ENCODE data around the gene NYAP2.

NYAP2 gene

DNA sequence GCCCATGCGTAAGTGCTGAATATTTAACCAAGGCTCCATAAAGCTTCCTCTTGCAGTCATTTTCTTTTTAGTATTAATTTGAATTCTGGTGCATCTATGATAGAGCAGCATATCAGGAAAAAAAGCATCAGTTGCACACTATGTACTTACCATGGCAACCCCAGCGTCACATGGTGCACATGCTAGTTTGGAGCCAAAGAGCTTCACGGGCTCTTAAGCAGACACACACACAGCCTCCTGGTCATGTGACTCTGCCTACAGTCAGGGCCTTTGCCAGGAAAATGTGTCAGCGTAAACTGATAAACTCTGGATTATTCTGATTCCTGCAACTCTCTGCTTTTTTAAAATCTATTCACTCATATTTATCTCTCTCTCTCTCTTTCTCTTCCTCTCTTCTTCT is 30.2 kb downstream of the NYAP2 start:
- DNase-seq (ENCODE audit: low read depth), result peak; percentile 2

DNA sequence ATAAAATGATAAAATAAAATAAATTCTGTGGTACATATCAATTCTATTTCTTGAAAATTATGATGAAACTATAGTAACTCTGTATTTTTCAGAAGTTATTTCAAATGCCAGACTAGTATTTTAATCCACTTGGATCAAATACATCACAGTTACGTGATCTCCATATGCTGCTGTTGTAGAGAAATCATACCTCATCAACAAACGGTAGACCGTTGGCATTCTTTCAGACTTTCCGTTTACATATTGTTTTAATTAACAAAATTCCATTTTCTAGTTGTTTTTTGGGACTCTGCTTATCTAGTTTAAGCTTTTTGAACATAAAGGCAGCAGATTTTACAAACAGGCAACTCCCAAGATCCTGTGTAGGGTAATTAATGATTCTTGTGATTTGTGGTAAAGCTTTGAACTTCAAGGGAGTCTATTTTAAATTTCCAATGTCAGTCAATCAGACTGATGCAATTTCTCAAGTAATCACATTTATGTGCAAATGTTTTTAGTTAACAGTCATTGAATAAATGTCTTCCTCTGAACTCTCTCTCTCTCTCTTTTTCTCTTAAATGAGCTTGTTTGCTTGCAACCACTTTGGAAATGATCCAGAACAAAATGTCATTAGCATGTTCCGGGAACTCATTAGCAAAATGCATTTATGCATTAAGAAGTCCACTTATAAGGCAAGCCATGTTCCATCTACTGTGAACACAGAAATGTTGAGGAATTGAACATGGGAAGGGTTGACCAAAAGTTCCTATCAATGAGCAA is 31.8 kb downstream of the NYAP2 start:
- DNase-seq (ENCODE audit: low read depth), result no peak

DNA sequence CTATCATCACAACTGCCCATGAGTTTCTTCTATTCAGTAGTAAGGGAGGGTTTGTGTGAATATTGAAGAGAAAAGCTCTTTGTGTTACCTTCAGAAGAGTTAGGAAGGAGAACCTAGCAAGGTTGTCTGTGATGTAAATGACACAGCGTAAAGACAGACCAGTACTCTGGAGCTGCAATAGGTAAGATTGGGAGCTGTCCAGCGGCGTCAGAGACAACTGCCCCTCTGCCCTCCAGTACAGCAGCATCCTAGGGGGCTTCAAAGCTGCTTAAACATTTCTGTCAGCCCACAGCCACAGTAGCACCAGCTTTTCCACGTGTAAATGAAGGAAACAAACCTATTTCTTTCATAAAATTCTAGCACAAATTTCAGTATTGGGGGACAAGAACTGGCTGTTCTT is 34.5 kb downstream of the NYAP2 start:
- no peak for DNase-seq (ENCODE audit: low read depth)

DNA sequence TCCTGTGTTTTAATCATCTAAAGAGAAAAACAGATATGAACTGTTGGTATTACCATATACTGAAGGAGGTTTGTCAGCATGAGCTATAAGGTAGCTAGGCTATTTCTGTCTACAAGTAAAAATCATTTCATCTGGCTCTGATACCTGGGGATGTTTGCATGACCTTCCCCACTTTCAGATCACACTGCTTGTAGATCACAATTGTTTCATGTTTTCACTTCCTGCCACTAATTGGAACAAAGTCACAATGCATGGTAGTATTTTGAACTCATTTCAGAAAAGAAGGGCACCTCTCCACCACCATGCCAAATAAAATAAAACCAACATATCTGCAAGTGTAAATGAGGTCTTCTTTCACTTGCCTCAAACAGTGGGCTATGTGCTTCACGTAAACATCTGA is 37.8 kb downstream of the NYAP2 start:
- no peak for DNase-seq (ENCODE audit: low read depth)

DNA sequence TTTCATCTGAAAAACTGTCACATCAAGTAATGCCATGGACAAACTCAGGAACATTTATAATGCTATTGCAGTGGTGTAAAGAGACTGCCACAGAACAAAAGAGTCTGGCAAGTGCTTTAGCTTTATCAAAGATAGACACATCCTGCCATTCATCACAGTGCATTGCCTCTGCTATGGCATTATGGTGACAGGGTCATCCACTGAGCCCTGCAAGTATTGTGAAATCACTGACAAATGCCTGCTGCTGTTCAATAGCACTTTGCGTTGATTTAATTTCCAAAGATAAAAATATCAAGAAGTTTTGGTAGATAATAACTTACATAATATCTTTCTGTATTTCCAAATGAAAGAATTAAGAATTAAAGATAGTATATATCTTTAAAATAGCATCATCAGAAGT is 38.7 kb downstream of the NYAP2 start:
- no peak for DNase-seq (ENCODE audit: low read depth)

DNA sequence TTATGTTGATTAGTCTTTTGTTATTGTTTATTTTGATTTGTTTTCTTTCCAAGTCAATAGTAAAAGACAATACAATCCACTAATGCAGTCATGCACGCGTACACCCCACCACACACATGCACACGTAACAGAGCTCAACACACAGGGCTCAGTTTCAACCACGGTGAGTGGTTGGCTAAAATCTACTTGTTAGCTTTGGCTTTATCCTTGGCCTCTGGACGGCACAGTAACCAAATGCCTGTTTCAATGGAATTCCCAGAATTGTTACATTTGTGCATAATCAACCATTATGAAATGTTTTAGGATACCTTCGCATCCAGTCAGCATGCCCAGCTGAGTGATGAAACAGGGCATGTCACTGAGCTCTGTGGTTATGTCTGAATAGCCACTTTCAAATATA is 53.2 kb downstream of the NYAP2 start:
- DNase-seq (ENCODE audit: low read depth), result peak; percentile 38

DNA sequence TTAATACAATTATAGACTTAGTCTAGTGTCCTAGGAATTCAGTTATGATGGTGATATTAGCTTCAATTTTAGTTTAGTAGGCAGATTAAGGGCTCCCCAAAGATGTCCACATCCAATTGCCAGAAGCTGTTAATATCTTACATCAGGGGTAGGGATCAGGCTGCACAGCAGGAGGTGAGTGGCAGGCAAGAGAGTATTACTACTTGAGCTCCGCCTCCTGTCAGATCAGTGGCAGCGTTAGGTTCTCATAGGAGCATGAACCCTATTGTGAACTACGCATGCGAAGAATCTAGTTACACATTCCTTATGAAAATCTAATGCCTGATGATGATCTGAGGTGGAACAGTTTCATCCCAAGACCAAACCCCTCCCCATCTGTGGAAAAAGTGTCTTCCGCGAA is 54.9 kb downstream of the NYAP2 start:
- DNase-seq (ENCODE audit: low read depth), result no peak

DNA sequence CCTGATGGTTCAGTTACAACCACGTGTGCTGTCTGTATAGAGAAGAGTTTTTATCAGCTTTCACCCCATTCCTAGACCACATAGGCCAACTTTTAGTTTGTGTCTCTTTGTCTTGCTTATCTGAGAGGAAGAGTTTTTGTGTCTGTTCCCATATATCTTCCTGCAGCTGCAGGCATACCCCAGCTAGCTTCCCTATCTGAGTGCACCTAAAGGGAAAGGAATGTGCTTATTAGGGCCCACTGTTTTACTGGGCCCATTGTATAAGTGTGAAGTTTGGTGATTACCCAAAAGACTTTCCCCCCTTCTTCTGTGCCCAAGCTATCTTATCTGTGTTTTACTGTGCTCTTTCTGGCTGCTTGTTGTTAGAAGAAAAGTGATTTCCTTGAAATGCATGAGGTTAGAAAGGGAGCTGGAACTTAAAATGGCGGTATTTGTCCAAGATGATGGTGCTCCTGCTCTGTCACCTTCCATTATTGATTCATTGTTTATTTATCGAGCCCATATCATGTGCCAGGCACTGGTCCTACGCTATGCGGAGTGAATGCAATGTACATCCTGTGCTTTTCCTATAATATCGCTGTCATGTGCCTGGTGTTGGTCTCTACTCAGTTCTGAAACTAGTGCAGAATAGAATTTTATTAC is 57.2 kb downstream of the NYAP2 start:
- no peak for DNase-seq (ENCODE audit: low read depth)

DNA sequence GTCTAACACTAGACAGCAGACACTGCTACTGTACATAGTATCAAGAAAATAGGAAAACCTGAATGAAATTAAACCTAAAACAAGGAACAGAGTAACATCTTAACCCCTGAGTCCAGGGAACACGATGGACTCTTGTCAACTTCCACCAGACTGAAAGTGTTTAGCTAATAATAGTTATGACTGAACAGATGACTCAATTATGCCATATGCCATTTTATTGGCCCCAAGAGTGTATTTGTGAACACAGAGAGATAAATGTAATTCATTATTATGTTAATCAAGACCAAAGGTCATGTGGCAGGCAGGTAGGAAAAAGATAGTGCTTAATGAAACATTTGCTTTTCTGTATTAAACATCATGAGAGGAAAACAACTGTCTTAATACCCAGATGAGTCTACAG is 58.0 kb downstream of the NYAP2 start:
- DNase-seq (ENCODE audit: low read depth), result no peak

DNA sequence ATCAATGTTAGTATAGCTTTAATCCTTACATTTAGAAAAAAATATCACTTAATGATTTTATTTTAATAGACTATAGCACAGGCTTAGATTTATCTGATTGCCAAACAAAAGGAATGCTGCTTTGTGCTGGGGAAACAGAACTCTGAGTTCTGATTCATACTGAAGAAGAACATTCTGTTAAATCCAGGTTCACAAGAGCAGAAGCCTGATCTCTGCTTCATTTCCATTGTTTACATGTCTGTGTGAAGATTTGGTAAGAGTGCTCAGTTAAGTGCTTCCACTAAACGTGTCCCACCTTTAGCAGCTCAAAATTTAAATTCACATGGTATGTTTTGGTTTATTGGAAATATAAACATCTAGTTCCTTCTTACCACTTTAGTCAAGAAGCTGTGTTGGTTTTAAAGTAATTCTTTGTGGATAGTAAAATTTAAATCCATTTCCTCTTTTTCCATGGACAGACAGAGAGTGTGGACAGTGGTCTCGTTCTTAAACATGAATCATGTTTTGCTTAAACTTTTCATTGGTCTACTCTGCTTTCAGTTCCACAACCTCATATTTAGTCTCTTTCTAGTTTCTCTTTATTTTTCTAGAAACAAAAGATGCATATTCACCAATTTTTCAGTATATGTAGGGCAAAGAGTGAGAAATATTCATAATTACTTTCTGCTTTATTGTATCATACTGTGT is 59.1 kb downstream of the NYAP2 start:
- DNase-seq (ENCODE audit: low read depth), result no peak

DNA sequence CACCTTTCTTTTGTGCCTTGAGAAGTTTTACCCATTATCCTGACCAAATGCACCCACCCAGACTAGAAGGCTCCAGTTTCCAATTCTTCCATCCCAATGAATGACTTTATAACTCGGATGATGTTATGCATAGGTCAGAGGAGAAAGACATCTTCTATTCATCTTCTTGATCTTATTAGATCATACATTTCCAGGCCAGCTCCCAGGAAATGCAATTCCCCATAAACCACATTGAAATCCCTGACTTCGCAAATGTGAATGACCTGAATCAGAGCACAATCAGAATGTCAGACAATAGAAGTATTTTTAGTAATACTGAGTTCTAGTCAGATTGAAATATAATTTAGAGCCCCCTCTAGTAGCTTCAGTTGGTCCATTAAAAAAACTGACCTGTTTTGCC is 62.9 kb downstream of the NYAP2 start:
- no peak for DNase-seq (ENCODE audit: low read depth)

DNA sequence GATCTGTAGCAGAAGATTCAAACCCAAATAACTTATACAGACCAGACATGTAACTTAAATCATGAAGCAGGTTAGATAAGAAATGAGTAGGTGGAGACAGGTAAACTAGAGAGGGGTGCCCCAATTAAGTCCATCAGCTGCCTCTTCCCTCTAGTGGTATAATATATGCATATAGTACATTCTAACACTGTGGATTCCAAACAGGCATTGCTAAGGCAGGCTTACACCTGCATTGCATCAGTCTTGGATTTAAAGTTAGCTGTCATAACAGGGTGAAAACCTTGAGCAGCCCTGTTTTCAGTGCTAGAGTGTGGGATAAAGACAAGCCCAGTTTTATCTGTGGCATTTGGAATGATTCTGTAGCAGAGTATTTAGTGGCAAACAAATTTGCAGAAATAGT is 63.4 kb downstream of the NYAP2 start:
- no peak for DNase-seq (ENCODE audit: low read depth)

DNA sequence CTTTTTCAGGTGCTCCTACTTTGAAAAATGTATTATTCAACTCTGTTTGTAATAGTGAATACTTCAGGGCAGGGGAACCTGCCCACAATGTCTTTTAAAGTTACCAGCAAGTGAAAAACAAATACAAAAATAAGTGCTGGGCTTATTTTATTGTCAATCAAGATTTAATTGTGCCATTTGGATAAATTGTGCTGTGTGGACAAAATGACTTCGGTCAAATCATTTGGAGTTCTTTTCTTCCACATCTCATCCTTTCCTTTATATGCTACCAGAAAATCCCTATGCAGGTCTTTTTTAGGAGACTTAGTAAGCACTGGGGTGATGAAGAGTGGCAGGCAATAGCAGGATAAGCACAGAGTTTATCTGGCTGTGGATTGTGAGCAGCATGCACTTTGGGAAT is 63.9 kb downstream of the NYAP2 start:
- DNase-seq (ENCODE audit: low read depth), result no peak

DNA sequence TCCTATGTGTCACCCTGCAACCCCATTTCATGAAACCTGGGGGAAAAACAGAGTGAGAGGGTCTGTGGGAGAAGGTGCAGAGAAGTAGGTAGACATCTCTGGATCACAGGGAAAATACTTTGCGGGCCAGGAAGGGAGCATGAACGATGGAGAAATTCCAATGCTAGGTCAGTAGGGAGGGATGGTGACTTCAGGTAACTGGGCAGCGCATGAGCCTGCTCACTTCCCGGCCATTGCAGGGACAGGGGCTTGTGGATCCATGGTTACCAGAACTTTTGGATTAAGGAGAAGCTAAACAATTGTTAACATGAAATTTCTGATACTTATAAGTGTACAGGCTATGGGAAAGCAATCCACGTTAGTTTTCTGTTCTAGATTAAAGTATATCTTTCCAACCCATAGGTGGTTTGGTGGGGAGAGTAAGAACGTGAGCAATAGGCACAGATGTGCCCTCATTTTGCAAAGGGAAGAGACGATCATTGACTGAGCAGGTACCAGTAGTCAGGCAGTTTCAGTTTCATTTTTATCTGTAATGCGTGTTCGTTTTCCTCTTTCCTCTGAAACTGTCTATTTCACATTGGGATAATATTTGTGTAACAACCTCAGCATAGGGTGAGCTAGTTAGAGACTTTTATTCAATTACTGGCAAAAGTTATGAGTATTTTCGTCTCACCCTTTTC is 65.0 kb downstream of the NYAP2 start:
- DNase-seq (ENCODE audit: low read depth), result no peak

DNA sequence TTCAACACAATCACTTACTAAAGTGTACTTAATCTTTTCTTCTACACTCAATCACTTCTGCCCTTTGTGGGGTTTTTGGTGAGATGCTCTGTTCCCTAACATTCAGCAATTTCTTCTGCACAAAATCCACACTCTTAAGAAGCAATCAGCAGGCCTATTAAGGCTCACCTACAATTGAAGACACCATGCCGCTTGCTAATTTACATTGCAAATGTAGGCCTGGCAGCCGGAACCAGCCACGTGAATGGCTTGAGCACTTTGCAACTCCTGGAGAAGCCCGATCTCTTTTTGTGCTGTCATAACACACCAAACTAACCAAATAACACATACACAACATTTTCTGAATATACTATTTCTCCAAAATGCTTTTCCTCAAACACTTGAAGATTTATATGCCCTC is 66.3 kb downstream of the NYAP2 start:
- DNase-seq (ENCODE audit: low read depth), result no peak

DNA sequence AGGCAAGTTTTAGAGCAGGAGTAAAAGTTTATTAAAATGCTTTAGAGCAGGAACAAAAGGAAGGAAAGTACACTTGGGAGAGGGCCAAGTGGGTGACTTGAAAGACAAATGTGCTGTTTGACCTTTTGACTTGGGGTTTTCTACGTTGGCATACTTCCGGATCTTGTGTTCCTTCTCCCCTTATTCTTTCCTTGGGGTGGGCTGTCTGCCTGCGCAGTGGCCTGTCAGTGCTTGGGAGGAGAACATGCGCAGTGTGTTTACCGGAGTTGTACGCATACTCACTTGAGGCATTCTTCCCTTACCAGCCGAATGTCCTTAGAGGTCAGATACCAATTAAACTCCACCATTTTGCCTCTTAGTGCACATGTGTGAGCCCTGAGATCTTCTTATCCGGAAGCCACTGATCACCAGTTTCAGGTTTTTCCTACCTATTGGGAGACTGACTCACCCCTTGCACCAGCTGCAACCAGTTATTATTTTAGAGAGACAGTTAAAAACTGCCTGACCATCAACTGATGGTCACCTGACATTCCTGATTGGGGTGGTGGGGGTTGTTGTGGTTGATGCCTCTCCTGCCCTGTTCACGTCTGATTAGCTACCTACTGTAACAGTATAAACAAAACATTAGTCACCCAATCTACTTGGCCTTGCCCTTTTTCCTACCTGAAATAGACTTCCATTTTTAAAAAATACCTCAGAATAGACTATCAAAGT is 67.5 kb downstream of the NYAP2 start:
- no peak for DNase-seq (ENCODE audit: low read depth)

DNA sequence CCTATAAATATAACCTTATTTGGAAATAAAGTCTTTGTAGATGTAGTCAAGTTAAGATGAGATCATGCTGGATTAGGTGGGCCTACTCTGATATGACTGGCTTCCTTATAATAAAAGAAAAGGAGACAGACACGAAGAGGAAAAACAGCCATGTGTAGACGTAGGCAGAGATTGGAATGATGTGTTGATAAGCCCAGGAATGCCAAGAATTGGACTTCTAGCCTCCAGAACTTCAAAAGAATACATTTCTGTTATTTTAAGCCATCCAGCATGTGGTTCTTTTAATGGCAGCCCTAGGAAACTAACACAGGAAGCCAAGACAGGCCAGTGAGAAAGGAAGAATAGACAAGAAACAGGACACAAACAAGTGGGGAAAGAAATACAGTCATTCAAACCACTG is 68.6 kb downstream of the NYAP2 start:
- no peak for DNase-seq (ENCODE audit: low read depth)

DNA sequence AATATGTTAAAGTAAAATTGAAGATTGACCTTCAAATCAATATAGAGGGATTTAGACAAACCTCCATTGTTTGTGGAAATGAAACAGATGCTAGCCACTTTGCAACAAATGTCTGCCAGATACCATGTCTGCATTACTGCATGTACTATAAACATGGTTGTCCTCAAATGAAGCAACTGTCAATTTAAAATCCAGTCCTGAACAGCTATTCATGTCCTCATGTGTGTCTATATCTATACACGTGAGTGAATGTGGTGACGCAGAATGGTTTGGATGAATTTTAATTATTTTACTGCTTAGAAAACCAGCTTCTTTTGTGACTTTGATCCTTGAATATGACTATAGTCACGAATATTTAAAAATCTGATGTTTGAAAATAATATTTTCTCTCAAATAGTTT is 71.5 kb downstream of the NYAP2 start:
- DNase-seq (ENCODE audit: low read depth), result no peak

DNA sequence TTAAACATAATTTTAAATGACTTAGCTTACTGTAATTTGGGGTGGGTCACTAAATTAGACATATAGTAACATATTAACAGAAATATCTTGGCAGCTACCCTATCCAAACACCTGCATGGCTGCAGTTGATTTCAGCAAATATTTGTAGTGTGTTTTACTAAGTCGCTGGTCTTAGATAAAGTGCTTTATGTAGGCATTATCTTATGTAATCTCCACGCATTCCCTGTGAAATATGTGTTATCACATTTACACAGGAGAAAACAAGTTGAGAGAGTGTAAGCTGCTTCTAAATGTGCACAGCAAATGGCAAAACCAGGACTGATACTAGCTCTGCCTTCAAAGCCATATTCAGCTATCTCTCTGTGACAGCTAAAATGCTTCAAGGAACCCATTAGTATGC is 72.0 kb downstream of the NYAP2 start:
- no peak for DNase-seq (ENCODE audit: low read depth)

DNA sequence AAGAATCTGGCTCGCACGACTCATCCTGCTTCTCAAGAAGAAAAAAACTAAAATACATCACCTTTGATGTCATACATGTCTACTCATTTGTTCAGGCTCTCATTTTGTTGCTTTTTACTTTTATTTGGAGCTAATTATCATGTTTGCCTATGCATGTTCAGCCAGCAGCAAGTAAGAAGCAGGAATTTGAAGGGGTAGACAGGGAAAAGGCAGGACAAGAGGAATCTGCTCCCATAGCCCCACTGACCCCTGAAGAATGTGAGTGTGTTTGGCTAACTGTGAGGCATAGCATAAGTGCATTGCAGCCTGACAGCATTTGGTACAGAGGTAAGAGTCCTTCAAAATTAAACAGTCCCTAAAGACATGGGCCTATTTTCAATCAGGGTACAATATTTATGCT is 72.7 kb downstream of the NYAP2 start:
- DNase-seq (ENCODE audit: low read depth), result no peak

DNA sequence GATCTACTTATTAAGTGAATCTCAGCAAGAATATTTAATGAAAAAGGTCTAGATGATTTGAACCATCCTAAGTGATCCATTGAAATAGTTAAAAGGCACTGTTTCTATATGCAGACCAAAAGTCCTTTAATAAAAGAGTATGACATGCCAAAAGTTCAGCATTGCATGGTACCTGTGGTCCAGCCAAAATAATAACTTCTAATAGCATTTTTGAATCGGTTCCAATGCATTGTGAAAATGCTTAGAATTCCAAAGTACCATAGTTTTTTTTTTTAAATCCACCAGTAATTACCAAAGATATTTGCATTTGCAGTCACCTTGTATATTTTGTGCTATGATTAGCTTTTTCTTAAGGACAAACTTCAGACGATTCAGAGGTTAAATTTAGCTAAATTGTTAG is 79.9 kb downstream of the NYAP2 start:
- DNase-seq (ENCODE audit: low read depth), result no peak

DNA sequence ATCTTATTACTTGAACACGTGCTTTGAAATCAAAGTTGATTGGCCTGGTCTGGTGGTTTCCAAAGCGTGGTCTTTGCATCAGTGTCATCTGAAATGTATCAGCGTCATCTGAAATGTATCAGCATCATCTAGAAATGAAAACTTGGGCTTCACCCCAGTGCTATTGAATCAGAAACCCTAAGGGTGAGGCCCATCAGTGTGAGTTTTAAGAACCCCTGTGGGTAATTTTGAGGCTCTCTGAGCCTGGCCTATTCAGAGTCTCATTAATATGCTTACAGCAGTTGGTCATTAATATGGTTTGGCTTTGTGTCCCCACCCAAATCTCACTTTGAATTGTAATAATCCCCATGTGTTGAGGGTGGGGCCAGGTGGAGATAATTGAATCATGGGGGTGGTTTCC is 85.2 kb downstream of the NYAP2 start:
- DNase-seq (ENCODE audit: low read depth), result no peak
